GM06990 (cell line): ENCODE data around the gene GGNBP2.

Source experiments
- DNase-seq: peaks from one replicate; pipeline ENCODE4 v3.0.0-alpha.2; 2011; ENCODE audit not compliant: insufficient read length; ENCODE audit errors: extremely low read depth
- H3K27me3 ChIP-seq: replicated peaks from 2 replicates; pipeline ENCODE4 v1.6.0; 2011; ENCODE audit warnings: low read length; ENCODE audit not compliant: control insufficient read depth, insufficient read depth
- H3K36me3 ChIP-seq: 2 replicates; pipeline ENCODE4 v1.5.1; 2011; ENCODE audit warnings: low read length; ENCODE audit not compliant: control insufficient read depth, insufficient read depth
- H3K4me3 ChIP-seq: replicated peaks from 2 replicates; pipeline ENCODE4 v1.5.1; 2011; ENCODE audit warnings: low read depth, mild to moderate bottlenecking, control low read depth, low read length
- TF ChIP-seq, protein P1 (sequence below): IDR thresholded peaks from 2 replicates; pipeline ENCODE4 v1.5.1; 2011; ENCODE audit warnings: low read length, control low read depth, mild to moderate bottlenecking, inconsistent platforms; ENCODE audit not compliant: insufficient read depth, poor library complexity, severe bottlenecking

Gene GGNBP2

DNA sequence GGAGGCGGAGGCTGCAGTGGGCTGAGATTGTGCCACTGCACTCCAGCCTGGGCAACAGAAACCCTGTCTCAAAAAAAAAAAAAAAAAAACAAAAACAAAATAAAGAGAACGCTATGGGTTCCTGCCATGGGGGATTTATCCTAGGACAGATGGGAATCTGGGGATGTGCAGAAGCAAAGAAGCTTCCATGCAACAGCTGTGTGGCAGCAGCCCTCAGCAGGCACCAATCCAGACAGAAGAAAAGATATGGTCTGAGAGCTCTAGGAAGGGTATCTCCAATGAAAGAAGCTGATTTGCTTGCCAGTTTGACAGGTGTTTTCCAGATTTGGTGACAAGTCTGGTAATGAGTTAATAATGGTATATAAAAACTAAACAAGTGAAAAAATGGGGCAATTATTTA lies 21.6 kb upstream of the GGNBP2 start:
- TF ChIP-seq, protein P1, sequence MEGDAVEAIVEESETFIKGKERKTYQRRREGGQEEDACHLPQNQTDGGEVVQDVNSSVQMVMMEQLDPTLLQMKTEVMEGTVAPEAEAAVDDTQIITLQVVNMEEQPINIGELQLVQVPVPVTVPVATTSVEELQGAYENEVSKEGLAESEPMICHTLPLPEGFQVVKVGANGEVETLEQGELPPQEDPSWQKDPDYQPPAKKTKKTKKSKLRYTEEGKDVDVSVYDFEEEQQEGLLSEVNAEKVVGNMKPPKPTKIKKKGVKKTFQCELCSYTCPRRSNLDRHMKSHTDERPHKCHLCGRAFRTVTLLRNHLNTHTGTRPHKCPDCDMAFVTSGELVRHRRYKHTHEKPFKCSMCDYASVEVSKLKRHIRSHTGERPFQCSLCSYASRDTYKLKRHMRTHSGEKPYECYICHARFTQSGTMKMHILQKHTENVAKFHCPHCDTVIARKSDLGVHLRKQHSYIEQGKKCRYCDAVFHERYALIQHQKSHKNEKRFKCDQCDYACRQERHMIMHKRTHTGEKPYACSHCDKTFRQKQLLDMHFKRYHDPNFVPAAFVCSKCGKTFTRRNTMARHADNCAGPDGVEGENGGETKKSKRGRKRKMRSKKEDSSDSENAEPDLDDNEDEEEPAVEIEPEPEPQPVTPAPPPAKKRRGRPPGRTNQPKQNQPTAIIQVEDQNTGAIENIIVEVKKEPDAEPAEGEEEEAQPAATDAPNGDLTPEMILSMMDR: no peak
- peaks cover 20% of the 10 kb centered on the region for H3K36me3 ChIP-seq
- no peaks in the 10 kb centered on the region for H3K27me3 ChIP-seq
- no peak overlapping the region for H3K4me3 ChIP-seq
- DNase-seq: no peak

DNA sequence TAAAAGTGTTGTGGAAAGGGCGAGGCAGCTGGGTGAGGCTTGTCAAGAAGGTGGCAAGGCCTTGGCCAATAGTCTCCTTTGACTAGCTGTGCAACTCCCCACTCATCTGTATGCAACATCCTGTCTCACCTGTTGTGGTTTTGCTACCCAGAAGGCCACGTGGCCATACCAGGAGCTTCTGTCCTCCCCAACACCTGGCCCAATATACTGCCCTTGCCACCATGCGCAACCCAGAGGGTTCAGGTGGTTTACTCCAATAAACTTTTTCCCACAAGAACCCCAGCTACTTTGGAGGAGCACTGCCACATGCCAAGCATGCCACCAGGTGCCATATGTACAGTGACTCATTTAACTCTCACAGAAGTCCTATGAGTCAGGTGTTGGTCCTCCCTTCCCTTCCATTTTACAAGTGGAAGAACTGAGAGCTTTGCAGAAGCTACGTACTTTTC lies 20.3 kb upstream of the GGNBP2 start:
- no peak for DNase-seq
- no peaks in the 10 kb centered on the region for H3K27me3 ChIP-seq
- no peak overlapping the region for H3K4me3 ChIP-seq
- H3K36me3 ChIP-seq: peaks cover 20% of the 10 kb centered on the region
- TF ChIP-seq, protein P1: no peak

DNA sequence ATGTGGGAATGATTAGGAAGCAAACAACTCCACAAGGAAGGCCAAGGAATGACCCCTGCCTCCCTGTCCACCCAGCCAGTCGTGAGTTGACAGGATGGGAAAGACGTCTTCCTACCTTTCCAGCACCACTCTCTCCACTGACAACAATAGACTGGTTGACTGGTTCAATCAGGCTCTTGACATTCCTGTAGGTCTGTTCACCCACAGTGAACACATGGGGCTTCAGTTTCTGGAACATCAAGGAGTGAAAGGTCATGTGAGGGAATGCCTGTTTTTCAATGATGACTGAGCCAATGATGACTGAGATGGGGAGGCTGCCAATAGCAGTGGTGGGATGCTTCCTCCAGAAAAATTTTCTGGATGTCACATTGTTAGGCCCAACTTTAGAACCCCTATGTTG lies 19.6 kb upstream of the GGNBP2 start:
- Histone ChIP-seq H3K4me3 (no peak overlapping the region), H3K27me3 (no peaks in the 10 kb centered on the region), H3K36me3 (peaks cover 21% of the 10 kb centered on the region)
- DNase-seq: no peak
- TF ChIP-seq, protein P1: no peak

DNA sequence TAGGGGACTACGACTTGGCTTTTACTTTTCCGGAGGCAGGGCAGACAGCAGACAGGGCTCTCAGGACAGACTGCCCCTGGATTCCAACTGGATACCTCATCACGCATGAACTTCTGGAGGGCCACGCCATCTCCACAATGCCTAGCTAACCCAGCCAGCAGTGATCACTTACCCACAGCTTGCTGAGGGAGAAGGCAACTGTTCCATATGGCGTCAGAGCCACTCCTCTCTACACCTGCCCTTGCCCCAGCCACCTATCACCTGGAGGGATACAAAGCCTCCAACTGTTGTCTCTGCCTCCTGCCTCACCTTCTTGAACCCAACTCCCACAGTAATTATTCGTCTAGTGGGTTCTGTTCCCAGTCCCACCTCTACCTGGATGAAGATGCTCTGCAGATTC lies 18.8 kb upstream of the GGNBP2 start:
- TF ChIP-seq, protein P1: no peak
- H3K36me3 ChIP-seq: peaks cover 20% of the 10 kb centered on the region
- H3K27me3 ChIP-seq: no peaks in the 10 kb centered on the region
- H3K4me3 ChIP-seq: no peak overlapping the region
- DNase-seq: no peak

DNA sequence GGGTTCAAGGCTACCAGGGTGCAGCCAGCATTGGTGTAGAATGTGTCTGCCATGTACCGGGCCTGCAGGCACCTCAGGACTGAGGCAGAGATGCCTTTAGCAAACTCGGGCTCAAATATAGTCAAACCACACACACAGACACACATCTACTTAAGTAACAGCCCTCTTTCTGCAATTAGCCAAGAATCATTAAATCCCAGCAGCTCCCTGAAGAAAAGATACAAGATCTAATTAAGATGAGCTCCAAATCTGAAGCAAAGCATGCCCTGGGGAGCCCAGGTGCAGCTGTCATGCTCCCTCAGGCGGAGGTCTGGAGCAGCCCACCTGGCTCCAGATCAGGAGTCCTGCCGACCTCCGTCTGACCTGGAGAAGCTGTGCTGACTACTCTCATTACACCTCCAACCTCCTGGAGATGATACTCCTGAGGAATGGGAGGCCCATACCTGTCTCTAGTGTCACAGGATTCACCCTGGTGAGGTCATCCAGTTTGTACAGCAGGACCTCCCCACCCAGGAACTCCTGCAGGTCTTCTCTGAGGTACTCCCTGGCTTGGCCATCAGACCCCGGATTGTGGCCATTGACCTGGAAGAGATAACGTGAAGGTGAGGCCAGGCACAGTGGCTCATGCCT lies 17.0 kb upstream of the GGNBP2 start:
- Histone ChIP-seq H3K36me3 (peaks cover 25% of the 10 kb centered on the region), H3K27me3 (no peaks in the 10 kb centered on the region), H3K4me3 (no peak overlapping the region)
- DNase-seq: no peak
- TF ChIP-seq, protein P1: no peak

DNA sequence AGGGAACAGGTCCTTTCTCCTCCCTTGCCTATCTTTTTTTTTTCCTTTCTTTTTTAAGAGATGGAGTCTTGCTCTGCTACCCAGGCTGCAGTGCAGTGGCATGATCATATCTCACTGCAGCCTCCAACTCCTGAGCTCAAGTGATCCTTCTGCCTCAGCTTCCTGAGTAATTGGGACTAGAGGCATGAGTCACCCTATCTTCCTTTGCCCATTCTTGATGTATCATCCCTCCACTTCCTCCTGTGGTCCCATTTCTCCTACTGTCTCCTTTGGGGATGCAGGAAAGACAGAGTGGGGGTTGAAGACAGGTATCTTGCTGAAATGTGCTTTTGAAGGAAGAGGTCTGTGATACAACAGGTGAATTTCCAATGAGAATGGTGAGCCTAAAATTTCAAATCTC lies 15.6 kb upstream of the GGNBP2 start:
- H3K36me3 ChIP-seq: peaks cover 26% of the 10 kb centered on the region
- DNase-seq: no peak
- no peaks in the 10 kb centered on the region for H3K27me3 ChIP-seq
- H3K4me3 ChIP-seq: no peak overlapping the region
- TF ChIP-seq, protein P1: no peak
